HepG2 (cell line): Measurements from ENCODE around the gene CACNG4.

Source experiments
- ARNT2 ChIP-seq: sonication (generic); formaldehyde crosslinking; IDR thresholded peaks from 2 replicates; pipeline ENCODE4 v1.8.0; 2022; ENCODE audit warnings: mild to moderate bottlenecking, low read depth, missing genetic modification reagents, moderate library complexity
- CHD2 ChIP-seq: IDR thresholded peaks from 2 replicates; pipeline ENCODE4 v1.6.1; 2011; ENCODE audit warnings: low read depth, low read length, improper control_type of control experiment
- GABPA ChIP-seq, 2 experiments: IDR thresholded peaks; 2 replicates each; pipeline ENCODE4 v1.6.1; 2011 to 2016; ENCODE audit warnings: low read depth in 2 of 2, low read length in 1 of 2, missing biosample characterization in 1 of 2, missing genetic modification characterization in 1 of 2
- HINFP ChIP-seq: sonication (generic); formaldehyde crosslinking; IDR thresholded peaks from 2 replicates; pipeline ENCODE4 v1.4.0; 2020; ENCODE audit warnings: low read depth, mild to moderate bottlenecking, missing genetic modification reagents
- IRF2 ChIP-seq: IDR thresholded peaks from 2 replicates; pipeline ENCODE4 v1.6.1; 2018; ENCODE audit warnings: missing genetic modification reagents, missing compliant biosample characterization
- JUND ChIP-seq: sonication (generic); formaldehyde crosslinking; IDR thresholded peaks from 2 replicates; pipeline ENCODE4 v1.8.0; 2022; ENCODE audit warnings: mild to moderate bottlenecking, missing genetic modification reagents
- RELA ChIP-seq: sonication (generic); formaldehyde crosslinking; IDR thresholded peaks from 2 replicates; pipeline ENCODE4 v1.4.0; 2020; ENCODE audit warnings: missing genetic modification reagents
- SNAPC5 ChIP-seq: sonication (generic); formaldehyde crosslinking; IDR thresholded peaks from 2 replicates; pipeline ENCODE4 v1.8.1; 2023; ENCODE audit warnings: mild to moderate bottlenecking, missing genetic modification reagents, borderline replicate concordance
- SRY ChIP-seq: sonication (generic); formaldehyde crosslinking; IDR thresholded peaks from 2 replicates; pipeline ENCODE4 v1.8.0; 2022; ENCODE audit warnings: mild to moderate bottlenecking, missing genetic modification reagents
- USF2 ChIP-seq, 2 experiments: sonication (generic) in 1 of 2; formaldehyde crosslinking in 1 of 2; IDR thresholded peaks; 2 replicates each; pipeline versions ENCODE4 v1.5.1 to v1.6.1; 2011 to 2020; ENCODE audit warnings: borderline replicate concordance in 1 of 2, low read depth in 1 of 2, low read length in 1 of 2, mild to moderate bottlenecking in 1 of 2, missing genetic modification reagents in 1 of 2, moderate library complexity in 1 of 2
- ZNF224 ChIP-seq: sonication (generic); formaldehyde crosslinking; IDR thresholded peaks from 2 replicates; pipeline ENCODE4 v1.5.0; 2020; ENCODE audit warnings: mild to moderate bottlenecking, missing genetic modification reagents
- ZNF792 ChIP-seq: IDR thresholded peaks from 2 replicates; pipeline ENCODE4 v1.6.1; 2016
- TF ChIP-seq, protein P1 (sequence below): sonication (generic); formaldehyde crosslinking; IDR thresholded peaks from 2 replicates; pipeline ENCODE4 v1.5.0; 2020; ENCODE audit warnings: mild to moderate bottlenecking, missing genetic modification reagents, moderate library complexity

DNA sequence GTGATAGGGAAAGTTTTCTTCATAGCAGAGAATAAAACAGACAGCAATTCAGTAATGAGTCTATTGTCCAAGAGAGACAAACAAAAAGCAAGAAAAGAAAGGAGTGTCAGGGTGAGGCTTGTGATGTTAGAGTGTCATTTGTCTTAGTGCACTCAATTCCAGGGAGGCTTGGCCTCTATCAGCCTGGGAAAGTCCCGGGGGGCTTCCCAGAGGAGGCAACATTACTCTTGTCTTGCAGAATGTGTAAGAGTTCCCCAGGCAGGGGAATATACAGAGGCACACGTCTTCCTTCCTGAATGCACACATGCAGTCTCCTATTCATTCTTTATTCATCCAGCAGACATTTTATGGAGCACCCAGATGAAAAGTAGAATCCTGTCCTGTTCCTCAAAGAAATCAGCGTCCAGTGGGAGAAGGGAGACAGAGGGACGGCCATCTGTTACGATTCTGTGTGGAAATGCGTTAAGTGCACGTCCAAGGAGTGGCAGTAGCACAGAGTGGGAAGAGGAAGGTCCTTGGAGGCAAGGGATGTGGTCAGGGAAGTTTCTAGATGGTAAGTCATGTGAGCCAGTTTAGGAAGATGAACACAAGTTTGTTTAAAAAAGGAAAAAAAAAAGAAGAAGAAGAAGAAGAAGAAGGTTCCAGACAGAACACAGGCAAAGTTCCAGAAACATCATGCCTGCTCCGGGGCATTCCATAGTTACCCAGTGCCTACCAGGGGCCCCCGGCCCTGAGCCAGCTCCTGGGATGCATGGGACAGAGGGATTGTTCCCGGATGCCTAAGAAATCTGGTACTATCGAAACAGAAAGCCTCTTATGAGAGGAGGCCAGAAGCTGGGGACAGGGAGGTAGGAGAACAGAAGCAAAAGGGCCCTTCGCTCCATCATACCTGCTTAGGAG lies 21.1 kb downstream of the CACNG4 start:
- TF ChIP-seq CHD2 (no peak), SRY (CRISPR knock-in tag) (no peak), USF2 (IDR thresholded peaks at IDR 0.05; ENCODE audit: low read depth, low read length) (no peak), USF2 (CRISPR knock-in tag; IDR thresholded peaks at IDR 0.05; ENCODE audit: borderline replicate concordance) (no peak), JUND (CRISPR knock-in tag) (no peak), RELA (CRISPR knock-in tag) (no peak), GABPA (IDR thresholded peaks at IDR 0.05; ENCODE audit: low read depth, low read length) (no peak), GABPA (CRISPR knock-in tag; IDR thresholded peaks at IDR 0.05; ENCODE audit: low read depth) (no peak), HINFP (CRISPR knock-in tag) (no peak), IRF2 (no peak), ZNF792 (CRISPR knock-in tag) (no peak), ARNT2 (CRISPR knock-in tag) (no peak), SNAPC5 (CRISPR knock-in tag) (no peak), ZNF224 (CRISPR knock-in tag) (no peak)
- TF ChIP-seq, protein P1, sequence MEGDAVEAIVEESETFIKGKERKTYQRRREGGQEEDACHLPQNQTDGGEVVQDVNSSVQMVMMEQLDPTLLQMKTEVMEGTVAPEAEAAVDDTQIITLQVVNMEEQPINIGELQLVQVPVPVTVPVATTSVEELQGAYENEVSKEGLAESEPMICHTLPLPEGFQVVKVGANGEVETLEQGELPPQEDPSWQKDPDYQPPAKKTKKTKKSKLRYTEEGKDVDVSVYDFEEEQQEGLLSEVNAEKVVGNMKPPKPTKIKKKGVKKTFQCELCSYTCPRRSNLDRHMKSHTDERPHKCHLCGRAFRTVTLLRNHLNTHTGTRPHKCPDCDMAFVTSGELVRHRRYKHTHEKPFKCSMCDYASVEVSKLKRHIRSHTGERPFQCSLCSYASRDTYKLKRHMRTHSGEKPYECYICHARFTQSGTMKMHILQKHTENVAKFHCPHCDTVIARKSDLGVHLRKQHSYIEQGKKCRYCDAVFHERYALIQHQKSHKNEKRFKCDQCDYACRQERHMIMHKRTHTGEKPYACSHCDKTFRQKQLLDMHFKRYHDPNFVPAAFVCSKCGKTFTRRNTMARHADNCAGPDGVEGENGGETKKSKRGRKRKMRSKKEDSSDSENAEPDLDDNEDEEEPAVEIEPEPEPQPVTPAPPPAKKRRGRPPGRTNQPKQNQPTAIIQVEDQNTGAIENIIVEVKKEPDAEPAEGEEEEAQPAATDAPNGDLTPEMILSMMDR, result no peak
